Tibial nerve (tissue), 3 donors: Measurements from ENCODE around the gene TNNI3K.

Source experiments
- CTCF ChIP-seq, 5 experiments: fragments of 200-600 bp in 3 of 5; fragments of 450-650 bp in 2 of 5; sonication (generic) in 3 of 5; IDR thresholded peaks; one replicate each; pipeline ENCODE4 v1.5.1; 2016 to 2019; ENCODE audit warnings: antibody characterized with exemption in 5 of 5, mild to moderate bottlenecking in 3 of 5, moderate library complexity in 2 of 5
- POLR2A ChIP-seq, 2 donors: fragments of 450-650 bp; IDR thresholded peaks; one replicate each; pipeline ENCODE4 v1.6.1; 2017; ENCODE audit warnings: antibody characterized with exemption in 2 of 2, mild to moderate bottlenecking in 2 of 2, moderate library complexity in 2 of 2

- TF ChIP-seq CTCF (IDR thresholded peaks at IDR 0.05) (no peak), POLR2A (IDR thresholded peaks at IDR 0.05) (no peak)
Observed at GRCh38 chr1:74328851-74329250, 93.7 kb downstream of the TNNI3K start.
